IMR-90 (cell line): ENCODE data around the gene TRAFD1.

Experiments used
- CEBPB ChIP-seq: IDR thresholded peaks from 2 replicates; pipeline ENCODE4 v1.6.1; 2012; ENCODE audit warnings: low read depth, low read length, improper control_type of control experiment
- FOS ChIP-seq: fragments of 150-350 bp; IDR thresholded peaks from 2 replicates; pipeline ENCODE4 v1.6.1; 2016; ENCODE audit warnings: low read depth, low read length
- MAFK ChIP-seq: IDR thresholded peaks from 2 replicates; pipeline ENCODE4 v1.6.1; 2012; ENCODE audit warnings: low read depth, low read length, improper control_type of control experiment
- MXI1 ChIP-seq: IDR thresholded peaks from 2 replicates; pipeline ENCODE4 v1.6.1; 2012; ENCODE audit warnings: low read depth, mild to moderate bottlenecking, low read length, moderate library complexity, borderline replicate concordance
- NFE2L2 ChIP-seq: fragments of 150-350 bp; IDR thresholded peaks from 2 replicates; pipeline ENCODE4 v1.6.1; 2016; ENCODE audit warnings: low read depth, mild to moderate bottlenecking, low read length
- POLR2A ChIP-seq: IDR thresholded peaks from 2 replicates; pipeline ENCODE4 v1.6.1; 2012; ENCODE audit warnings: mild to moderate bottlenecking, low read depth, low read length
- RAD21 ChIP-seq: IDR thresholded peaks from 2 replicates; pipeline ENCODE4 v1.6.1; 2012; ENCODE audit warnings: low read length, improper control_type of control experiment
- RCOR1 ChIP-seq: IDR thresholded peaks from 2 replicates; pipeline ENCODE4 v1.6.1; 2012; ENCODE audit warnings: mild to moderate bottlenecking, low read length, improper control_type of control experiment; ENCODE audit not compliant: insufficient replicate concordance
- SMC3 ChIP-seq: fragments of 150-350 bp; IDR thresholded peaks from 2 replicates; pipeline ENCODE4 v1.6.1; 2016; ENCODE audit warnings: low read depth, mild to moderate bottlenecking, antibody characterized with exemption, low read length, moderate library complexity
- TF ChIP-seq, protein P1 (sequence below): conservative IDR thresholded peaks from 2 replicates; pipeline ENCODE4 v1.5.1; 2012; ENCODE audit warnings: mild to moderate bottlenecking, low read depth, low read length, improper control_type of control experiment
- TF ChIP-seq, protein P2 (sequence below): fragments of 150-350 bp; IDR thresholded peaks from 2 replicates; pipeline ENCODE4 v1.6.1; 2016; ENCODE audit warnings: low read depth, mild to moderate bottlenecking, low read length, moderate library complexity, borderline replicate concordance

DNA sequence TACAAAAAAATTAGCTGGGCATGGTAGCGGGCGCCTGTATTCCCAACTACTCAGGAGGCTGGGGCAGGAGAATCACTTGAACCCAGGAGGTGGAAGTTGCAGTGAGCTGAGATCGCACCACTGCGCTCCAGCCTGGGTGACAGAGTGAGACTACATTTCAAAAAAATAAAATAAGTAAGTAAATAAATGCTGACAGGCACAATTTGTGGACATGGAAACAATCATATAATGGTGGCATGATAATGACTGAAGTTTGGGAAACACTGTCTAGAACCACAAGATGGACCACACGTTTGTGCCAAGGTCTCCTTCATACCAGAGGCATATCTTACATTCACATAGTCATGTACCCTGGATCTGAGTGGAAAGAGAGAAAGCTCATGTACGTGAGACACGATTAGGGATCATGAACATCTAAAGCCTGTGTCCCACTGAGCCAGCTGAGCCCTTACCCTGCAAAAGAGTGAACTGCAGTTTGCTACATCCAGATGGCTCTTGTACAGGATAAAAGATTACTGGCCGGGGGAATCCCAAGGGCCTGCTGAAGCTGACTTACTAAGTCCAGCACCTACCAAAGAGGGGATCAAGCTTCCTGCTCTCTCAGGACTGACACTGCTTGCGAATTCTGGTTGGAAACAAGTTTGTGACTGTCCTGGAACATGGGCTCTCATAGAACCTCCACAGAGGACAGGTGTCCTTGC lies 62.9 kb downstream of the TRAFD1 start:
- TF ChIP-seq, protein P1, sequence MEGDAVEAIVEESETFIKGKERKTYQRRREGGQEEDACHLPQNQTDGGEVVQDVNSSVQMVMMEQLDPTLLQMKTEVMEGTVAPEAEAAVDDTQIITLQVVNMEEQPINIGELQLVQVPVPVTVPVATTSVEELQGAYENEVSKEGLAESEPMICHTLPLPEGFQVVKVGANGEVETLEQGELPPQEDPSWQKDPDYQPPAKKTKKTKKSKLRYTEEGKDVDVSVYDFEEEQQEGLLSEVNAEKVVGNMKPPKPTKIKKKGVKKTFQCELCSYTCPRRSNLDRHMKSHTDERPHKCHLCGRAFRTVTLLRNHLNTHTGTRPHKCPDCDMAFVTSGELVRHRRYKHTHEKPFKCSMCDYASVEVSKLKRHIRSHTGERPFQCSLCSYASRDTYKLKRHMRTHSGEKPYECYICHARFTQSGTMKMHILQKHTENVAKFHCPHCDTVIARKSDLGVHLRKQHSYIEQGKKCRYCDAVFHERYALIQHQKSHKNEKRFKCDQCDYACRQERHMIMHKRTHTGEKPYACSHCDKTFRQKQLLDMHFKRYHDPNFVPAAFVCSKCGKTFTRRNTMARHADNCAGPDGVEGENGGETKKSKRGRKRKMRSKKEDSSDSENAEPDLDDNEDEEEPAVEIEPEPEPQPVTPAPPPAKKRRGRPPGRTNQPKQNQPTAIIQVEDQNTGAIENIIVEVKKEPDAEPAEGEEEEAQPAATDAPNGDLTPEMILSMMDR = no peak
- no peak for TF ChIP-seq RCOR1
- no peak for TF ChIP-seq CEBPB
- TF ChIP-seq, protein P2, sequence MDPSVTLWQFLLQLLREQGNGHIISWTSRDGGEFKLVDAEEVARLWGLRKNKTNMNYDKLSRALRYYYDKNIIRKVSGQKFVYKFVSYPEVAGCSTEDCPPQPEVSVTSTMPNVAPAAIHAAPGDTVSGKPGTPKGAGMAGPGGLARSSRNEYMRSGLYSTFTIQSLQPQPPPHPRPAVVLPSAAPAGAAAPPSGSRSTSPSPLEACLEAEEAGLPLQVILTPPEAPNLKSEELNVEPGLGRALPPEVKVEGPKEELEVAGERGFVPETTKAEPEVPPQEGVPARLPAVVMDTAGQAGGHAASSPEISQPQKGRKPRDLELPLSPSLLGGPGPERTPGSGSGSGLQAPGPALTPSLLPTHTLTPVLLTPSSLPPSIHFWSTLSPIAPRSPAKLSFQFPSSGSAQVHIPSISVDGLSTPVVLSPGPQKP = no peak
- no peak for TF ChIP-seq NFE2L2
- TF ChIP-seq FOS = no peak
- TF ChIP-seq POLR2A = no peak
- TF ChIP-seq SMC3 = no peak
- peak; percentile 80 for TF ChIP-seq MAFK
- TF ChIP-seq RAD21 = no peak
- TF ChIP-seq MXI1 = no peak
